Endothelial cell (in vitro differentiated cells): ENCODE measurements around the gene INF2. TPM values are rescaled to one million over a fixed set of nuclear protein-coding genes. Genes with fewer than 3 reads are reported as not detected.

Source experiments
- DNase-seq: peaks from one replicate; pipeline ENCODE4 v3.0.0; 2021; ENCODE audit warnings: low spot score
- H3K27ac Mint-ChIP-seq: one replicate; pipeline ENCODE4 v1.8.0; 2021; ENCODE audit warnings: mixed read lengths, inconsistent platforms; ENCODE audit not compliant: unreplicated experiment
- H3K27me3 Mint-ChIP-seq: one replicate; pipeline ENCODE4 v1.8.0; 2021; ENCODE audit warnings: mild to moderate bottlenecking, moderate library complexity, mixed read lengths, inconsistent platforms; ENCODE audit not compliant: unreplicated experiment
- H3K36me3 Mint-ChIP-seq: one replicate; pipeline ENCODE4 v1.8.0; 2021; ENCODE audit warnings: mild to moderate bottlenecking, low read depth, mixed read lengths, inconsistent platforms; ENCODE audit not compliant: unreplicated experiment
- H3K4me1 Mint-ChIP-seq: one replicate; pipeline ENCODE4 v1.8.0; 2021; ENCODE audit warnings: mild to moderate bottlenecking, mixed read lengths, inconsistent platforms; ENCODE audit not compliant: unreplicated experiment
- H3K4me3 Mint-ChIP-seq: one replicate; pipeline ENCODE4 v1.8.0; 2021; ENCODE audit warnings: mild to moderate bottlenecking, mixed read lengths, inconsistent platforms; ENCODE audit not compliant: unreplicated experiment
- H3K9me3 Mint-ChIP-seq: one replicate; pipeline ENCODE4 v1.8.0; 2021; ENCODE audit warnings: mixed read lengths, inconsistent platforms; ENCODE audit not compliant: unreplicated experiment
- CTCF ChIP-seq: fragments of 200-600 bp; sonication (generic); IDR thresholded peaks from one replicate; pipeline ENCODE4 v1.5.0; 2021; ENCODE audit warnings: antibody characterized with exemption; ENCODE audit not compliant: unreplicated experiment
- total RNA-seq: library from RNA; stranded (reverse); fragmentation: NEBNext Ultra II Directional; extraction: Animal tissue kit (Norgen Biotek cat#: 25700); gene quantifications from one replicate; pipeline ENCODE4 v1.2.1, GENCODE V29; 2021; ENCODE audit not compliant: unreplicated experiment

The INF2 gene
- total RNA-seq, 1 donor from 2014 or later: 97.2 TPM

GRCh38 chr14:104691546-104692260 lies 2.3 kb downstream of the INF2 start:
- no peak for TF ChIP-seq CTCF
- H3K36me3 Mint-ChIP-seq: peaks cover 5% of the 10 kb centered on the region

DNA sequence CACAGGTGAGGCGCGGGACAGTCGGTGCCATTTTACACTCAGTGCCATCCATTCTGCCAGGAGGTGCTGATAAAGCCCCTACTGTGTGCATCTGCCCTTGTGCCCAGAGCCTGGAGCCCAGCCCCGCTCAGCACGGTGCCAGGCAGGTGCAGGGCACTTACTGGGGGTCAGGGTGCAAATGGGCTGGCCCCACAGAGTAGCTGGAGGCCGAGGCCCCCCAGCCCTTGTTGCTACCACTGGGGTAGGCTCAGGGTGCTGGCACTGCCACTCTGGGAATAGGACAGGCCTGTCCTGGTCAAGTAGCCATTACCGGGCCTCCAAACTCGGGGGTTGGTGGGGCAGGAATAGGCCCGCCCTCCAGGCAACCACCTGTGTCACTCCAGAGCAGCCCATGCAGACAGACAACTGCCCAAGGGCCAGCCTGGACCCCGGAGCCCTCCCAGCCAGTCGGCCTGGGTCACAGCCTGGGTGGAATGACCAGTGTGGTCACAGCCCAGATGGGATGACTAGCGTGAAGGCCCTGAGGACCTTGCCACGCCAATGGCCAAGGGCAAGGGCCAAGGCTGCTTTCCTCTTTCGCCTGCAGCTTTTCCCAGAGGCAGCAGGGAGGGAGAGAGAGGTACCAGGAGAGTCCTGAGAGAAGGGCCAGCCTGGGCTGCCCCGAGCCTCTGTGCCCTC lies 3.0 kb downstream of the INF2 start:
- Mint-ChIP-seq H3K36me3 (peaks cover 5% of the 10 kb centered on the region), H3K27me3 (peaks cover 7% of the 10 kb centered on the region), H3K9me3 (no peaks in the 10 kb centered on the region), H3K4me1 (peaks cover 14% of the 10 kb centered on the region), H3K27ac (no peak overlapping the region), H3K4me3 (no peak overlapping the region)
- TF ChIP-seq CTCF: no peak
- DNase-seq: no peak

More at GRCh38 chr14:104691546-104692260, 2.3 kb downstream of the INF2 start:
- Mint-ChIP-seq H3K4me3 (peak overlapping the region; percentile 81), H3K9me3 (no peaks in the 10 kb centered on the region), H3K4me1 (peaks cover 14% of the 10 kb centered on the region), H3K27ac (no peak overlapping the region), H3K27me3 (peaks cover 9% of the 10 kb centered on the region)
- no peak for DNase-seq

- Mint-ChIP-seq H3K36me3 (peaks cover 5% of the 10 kb centered on the region), H3K27me3 (peaks cover 7% of the 10 kb centered on the region), H3K4me1 (peaks cover 14% of the 10 kb centered on the region), H3K9me3 (no peaks in the 10 kb centered on the region), H3K27ac (no peak overlapping the region), H3K4me3 (no peak overlapping the region)
- DNase-seq: no peak
- TF ChIP-seq CTCF: no peak
Measured at GRCh38 chr14:104692939-104693315, 3.5 kb downstream of the INF2 start.

DNA sequence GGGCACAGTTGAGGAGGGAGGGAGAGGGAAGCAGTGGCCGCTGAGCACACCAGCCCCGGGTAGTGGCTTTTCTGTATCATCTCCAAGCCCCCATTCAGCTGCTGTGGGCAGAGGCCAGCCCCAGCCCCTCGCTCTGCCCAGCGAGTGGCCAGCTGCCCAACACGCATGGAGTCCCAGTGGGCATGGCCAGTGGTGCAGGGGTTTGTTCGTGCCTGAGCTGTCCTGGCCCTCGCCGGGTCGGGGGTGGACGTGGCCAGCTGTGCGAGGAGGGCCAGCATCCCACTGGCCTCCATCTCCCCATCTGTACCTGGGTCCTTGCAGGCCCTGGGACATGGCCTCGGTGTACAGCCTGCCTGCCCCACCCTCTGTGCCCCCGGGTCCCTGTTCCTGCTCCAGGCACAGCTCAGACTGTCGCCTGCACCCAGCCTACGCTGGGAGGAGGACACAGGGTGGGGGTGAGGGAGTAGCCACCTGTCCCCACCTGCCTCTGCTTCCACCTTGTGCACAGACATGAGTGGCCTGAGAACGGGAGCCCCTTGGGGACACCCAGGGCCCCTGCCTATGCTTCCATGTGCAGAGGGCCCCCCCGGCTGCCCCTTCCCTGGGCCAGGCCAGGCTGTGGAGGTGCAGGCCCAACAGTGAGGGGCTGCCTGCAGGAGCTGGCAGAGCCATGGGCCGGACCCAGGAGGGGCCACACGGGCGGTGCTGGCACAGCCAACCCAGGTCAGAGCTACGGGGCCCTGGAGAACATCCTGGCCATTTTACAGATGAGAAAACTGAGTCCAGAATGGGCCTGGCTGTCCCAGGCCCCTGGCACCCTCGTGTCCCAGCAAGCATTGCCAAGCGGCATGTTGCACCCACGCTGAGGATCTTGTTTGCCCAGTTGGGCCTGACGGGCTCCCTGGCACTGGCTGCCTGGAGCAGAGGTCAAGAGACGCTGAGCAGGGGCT lies 4.3 kb downstream of the INF2 start:
- DNase-seq: no peak
- no peak for TF ChIP-seq CTCF
- Mint-ChIP-seq H3K27me3 (peaks cover 7% of the 10 kb centered on the region), H3K9me3 (no peaks in the 10 kb centered on the region), H3K36me3 (peaks cover 5% of the 10 kb centered on the region), H3K4me3 (no peak overlapping the region), H3K4me1 (peaks cover 14% of the 10 kb centered on the region), H3K27ac (no peak overlapping the region)
